Measurements from ENCODE around the gene GTPBP3.

Gene GTPBP3

GRCh38 chr19:17334414-17335409 lies 2.6 kb upstream of the GTPBP3 start, which contains the start of gene ANO8:
Gene ANO8, minus strand, starts transcription at chr19:17334855. Its CDS starts 185 bp downstream, at chr19:17334670.
- H3K4me3 ChIP-seq (ENCODE audit: low read depth, low read length), result peak within 1 kb of the TSS; percentile 82
- TF ChIP-seq CTCF (IDR thresholded peaks at IDR 0.05; ENCODE audit: low read depth, low read length), result no peak

- H3K4me3 ChIP-seq (ENCODE audit: low read depth, low read length), result no peak overlapping the region
- no peak for TF ChIP-seq CTCF (IDR thresholded peaks at IDR 0.05; ENCODE audit: low read depth, low read length)
Measured at GRCh38 chr19:17335575-17335974, 1.8 kb upstream of the GTPBP3 start.

- TF ChIP-seq CTCF (IDR thresholded peaks at IDR 0.05; ENCODE audit: low read depth, low read length), result no peak
- peak overlapping the region; percentile 92 for H3K4me3 ChIP-seq (ENCODE audit: low read depth, low read length)
Measured at GRCh38 chr19:17337675-17338432, 501 bp downstream of the GTPBP3 start.

- TF ChIP-seq CTCF (IDR thresholded peaks at IDR 0.05; ENCODE audit: low read depth, low read length), result no peak
- H3K4me3 ChIP-seq (ENCODE audit: low read depth, low read length), result peak overlapping the region; percentile 92
Measured at GRCh38 chr19:17338433-17339078, 1.2 kb downstream of the GTPBP3 start.

GRCh38 chr19:17339088-17339741 lies 1.9 kb downstream of the GTPBP3 start:
- H3K4me3 ChIP-seq (ENCODE audit: low read depth, low read length), result no peak overlapping the region
- TF ChIP-seq CTCF (IDR thresholded peaks at IDR 0.05; ENCODE audit: low read depth, low read length), result no peak

GRCh38 chr19:17340302-17340870 lies 3.0 kb downstream of the GTPBP3 start:
- H3K4me3 ChIP-seq (ENCODE audit: low read depth, low read length), result no peak overlapping the region
- TF ChIP-seq CTCF (IDR thresholded peaks at IDR 0.05; ENCODE audit: low read depth, low read length), result no peak

All from WI38 (cell line).